Naive thymus-derived CD8-positive, alpha-beta T cell (primary cell): ENCODE results near the gene TBC1D25. TPM values are rescaled to one million over a fixed set of nuclear protein-coding genes. Genes with fewer than 3 reads are reported as not detected.

Source experiments
- ATAC-seq, 2 donors: fragments of 150-1000 bp; cut with Tn5 transposase in 1 of 2; sonication (Bioruptor Pico), chemical (Tn5 transposase) in 1 of 2; 1 replicate in 1 of 2; 2 replicates in 1 of 2; pipeline ENCODE4 v1.10.0; 2021; ENCODE audit warnings: mild to moderate bottlenecking in 2 of 2, moderate library complexity in 2 of 2
- POLR2A ChIA-PET: fragments of 350-600 bp; sonication (Branson Sonifier 250); formaldehyde crosslinking; loops from one replicate; lab custom pipeline; 2021; ENCODE audit warnings: antibody characterized with exemption; lab: Charles Lee
- DNase-seq, 10 donors: peaks; one replicate each; pipeline versions ENCODE4 v3.0.0 to v3.0.0-alpha.2; 2020 to 2022
- H3K27ac Mint-ChIP-seq, 10 donors: one replicate each; pipeline ENCODE4 v1.8.0; 2020 to 2022; ENCODE audit warnings: mild to moderate bottlenecking in 10 of 10, mixed read lengths in 10 of 10, moderate library complexity in 4 of 10, inconsistent platforms in 1 of 10
- H3K27me3 Mint-ChIP-seq, 5 donors: one replicate each; pipeline ENCODE4 v1.8.0; 2021 to 2022; ENCODE audit warnings: mixed read lengths in 5 of 5
- H3K36me3 Mint-ChIP-seq, 3 donors: one replicate each; pipeline ENCODE4 v1.8.0; 2020 to 2022; ENCODE audit warnings: mixed read lengths in 3 of 3, mild to moderate bottlenecking in 2 of 3, inconsistent platforms in 1 of 3
- H3K4me1 Mint-ChIP-seq, 4 donors: one replicate each; pipeline ENCODE4 v1.8.0; 2021 to 2022; ENCODE audit warnings: mixed read lengths in 4 of 4
- H3K4me3 Mint-ChIP-seq, 10 donors: one replicate each; pipeline ENCODE4 v1.8.0; 2020 to 2022; ENCODE audit warnings: mild to moderate bottlenecking in 10 of 10, mixed read lengths in 10 of 10, moderate library complexity in 6 of 10, inconsistent platforms in 1 of 10
- H3K9me3 Mint-ChIP-seq, 9 donors: one replicate each; pipeline ENCODE4 v1.8.0; 2020 to 2022; ENCODE audit warnings: mixed read lengths in 9 of 9, mild to moderate bottlenecking in 3 of 9, inconsistent platforms in 1 of 9, moderate library complexity in 1 of 9
- polyA plus RNA-seq, 3 donors: library from polyadenylated mRNA; unstranded; fragments of 300-500 nt; fragmentation: Illumina TruSeq; gene quantifications; one replicate each; pipeline ENCODE4 v1.2.3, GENCODE V29; 2021
- total RNA-seq, 8 experiments: library from RNA in 2 of 8; stranded (reverse) in 2 of 8; gene quantifications; one replicate each; pipeline ENCODE4 v1.2.3 and lab custom pipeline; 2021 to 2026

Gene TBC1D25
- total and polyA plus RNA-seq, 5 experiments from 2014 or later, result 14.3 to 25.9 (median 19.3) TPM

DNA sequence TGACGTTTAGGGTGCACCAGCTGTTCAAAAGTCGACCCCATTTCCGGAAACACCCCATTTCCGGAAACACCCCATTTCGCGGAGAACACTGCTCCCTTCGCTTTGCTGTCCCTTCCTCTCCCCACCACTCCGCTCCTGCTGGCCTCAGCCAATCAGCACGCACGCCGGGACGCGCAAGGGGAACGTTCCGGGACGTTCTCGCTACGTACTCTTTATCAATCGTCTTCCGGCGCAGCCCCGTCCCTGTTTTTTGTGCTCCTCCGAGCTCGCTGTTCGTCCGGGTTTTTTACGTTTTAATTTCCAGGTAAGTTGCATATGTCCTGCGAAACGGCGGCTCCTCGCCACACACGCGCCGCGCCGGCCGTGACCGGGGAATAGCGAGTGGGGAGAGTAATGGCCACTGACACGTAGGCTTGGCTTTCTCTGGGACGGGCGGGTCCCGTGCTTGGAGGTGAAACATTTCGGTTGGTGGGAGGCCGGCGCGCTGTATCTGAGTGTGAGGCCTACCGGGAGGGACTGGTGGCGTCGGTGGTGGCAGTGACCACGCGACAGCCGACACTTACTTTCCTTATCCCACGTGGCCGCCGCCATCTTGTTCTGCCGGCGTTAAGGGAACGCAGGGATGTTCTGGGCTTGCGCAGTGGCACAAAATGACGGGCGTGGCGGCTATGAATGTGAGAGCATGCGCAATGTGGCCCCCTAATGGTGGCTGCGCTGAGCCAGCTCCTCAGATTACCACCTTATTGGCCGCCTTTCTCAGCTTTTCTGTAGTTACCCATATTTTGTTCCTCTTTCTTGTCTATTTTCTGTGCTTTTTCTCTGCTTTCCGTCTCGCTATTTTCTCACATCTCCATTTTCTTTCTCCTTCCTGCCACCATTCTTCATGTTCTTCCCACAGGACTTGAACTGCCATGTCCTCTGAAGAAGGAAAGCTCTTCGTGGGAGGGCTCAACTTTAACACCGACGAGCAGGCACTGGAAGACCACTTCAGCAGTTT, 35.1 kb downstream of the TBC1D25 start, which contains the start of gene RBM3:
RBM3 (plus strand) TSS at position 215 of the 997 bp plus-strand sequence; CDS start at position 912, 697 bp downstream.
- H3K4me3 Mint-ChIP-seq, result peak within 1 kb of the TSS; percentile 95 to 99 (median 98)
- H3K4me1 Mint-ChIP-seq, result peaks cover 4 to 31% (median 23%) of the 10 kb centered on the region in 4 donors
- DNase-seq, result peak; percentile 80 to 97 (median 92)
- POLR2A ChIA-PET, result interaction anchor here (0.8 to 2.2 kb wide), 24 partner anchors 9 to 492 kb away, joined by 3 to 44 read pairs (median 4); partner anchors contain the start of genes EBP, GRIPAP1, HDAC6 and OTUD5
- H3K36me3 Mint-ChIP-seq, result peaks cover 0 to 41% (median 3%) of the 10 kb centered on the region in 3 donors
- peaks cover 0 to 4% (median 0%) of the 10 kb centered on the region in 9 donors for H3K9me3 Mint-ChIP-seq
- H3K27me3 Mint-ChIP-seq, result no peaks in the 10 kb centered on the region
- peak within 1 kb of the TSS; percentile 98 to 100 (median 100) for H3K27ac Mint-ChIP-seq
- peak; percentile 95 for ATAC-seq

DNA sequence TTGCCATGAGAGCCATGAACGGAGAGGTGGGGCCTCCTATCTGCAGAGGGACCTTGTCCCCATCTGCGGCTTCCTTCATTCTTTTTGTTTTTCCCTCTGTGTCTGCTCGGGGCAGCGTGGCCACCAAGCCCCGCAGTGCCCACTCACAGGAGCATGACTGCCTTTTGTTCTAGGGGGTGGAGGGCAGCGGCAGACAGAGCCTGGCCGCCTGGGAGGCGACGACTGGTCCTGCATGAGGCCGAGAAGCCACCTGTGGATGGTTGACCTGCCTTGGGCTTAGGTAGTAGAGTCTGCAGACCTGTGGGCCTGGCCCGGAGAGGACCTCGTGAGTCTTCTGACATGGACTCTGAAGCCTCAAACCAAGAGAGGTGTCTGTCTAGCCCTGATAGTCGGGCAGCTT, 36.1 kb downstream of the TBC1D25 start:
- no peak for ATAC-seq
- Mint-ChIP-seq H3K27me3 (no peaks in the 10 kb centered on the region), H3K9me3 (peaks cover 0 to 4% (median 0%) of the 10 kb centered on the region in 9 donors), H3K36me3 (peaks cover 0 to 45% (median 3%) of the 10 kb centered on the region in 3 donors), H3K4me1 (peaks cover 7 to 31% (median 24%) of the 10 kb centered on the region in 4 donors), H3K4me3 (peak overlapping the region; percentile 51 to 99 (median 96)), H3K27ac (peak overlapping the region in 9 of 10 donors; percentile 28 to 100 (median 84))
- no peak for DNase-seq
- POLR2A ChIA-PET, result interaction anchor here (1.0 to 1.9 kb wide), 3 partner anchors 8 to 493 kb away, joined by 3 to 8 read pairs (median 6); no protein-coding TSS in a partner anchor

DNA sequence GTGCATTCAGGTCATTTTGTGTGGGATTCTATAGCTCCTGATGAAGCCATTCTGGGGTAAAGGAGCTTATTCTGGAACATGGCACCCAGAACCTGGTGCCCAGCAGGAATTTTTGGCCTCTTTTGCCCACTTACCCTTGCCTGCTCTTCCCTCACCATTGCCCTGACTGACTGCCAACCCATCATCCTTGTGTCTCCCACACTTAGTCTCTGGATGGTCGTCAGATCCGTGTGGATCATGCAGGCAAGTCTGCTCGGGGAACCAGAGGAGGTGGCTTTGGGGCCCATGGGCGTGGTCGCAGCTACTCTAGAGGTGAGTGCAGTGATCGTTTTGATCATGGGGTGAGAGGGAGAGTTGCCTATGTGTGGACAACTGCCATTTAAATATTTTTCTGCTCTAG, 36.6 kb downstream of the TBC1D25 start:
- Mint-ChIP-seq H3K36me3 (peaks cover 0 to 45% (median 3%) of the 10 kb centered on the region in 3 donors), H3K9me3 (peaks cover 0 to 4% (median 0%) of the 10 kb centered on the region in 9 donors), H3K27me3 (no peaks in the 10 kb centered on the region), H3K27ac (peak overlapping the region in 7 of 10 donors; percentile 14 to 100 (median 40)), H3K4me1 (peaks cover 7 to 31% (median 24%) of the 10 kb centered on the region in 4 donors), H3K4me3 (peak overlapping the region in 7 of 10 donors; percentile 26 to 99 (median 72))
- ATAC-seq, result no peak
- no peak for DNase-seq
- POLR2A ChIA-PET, result interaction anchor here (1.0 kb wide), 1 partner anchor 18 kb away, joined by 3 read pairs; no protein-coding TSS in a partner anchor

DNA sequence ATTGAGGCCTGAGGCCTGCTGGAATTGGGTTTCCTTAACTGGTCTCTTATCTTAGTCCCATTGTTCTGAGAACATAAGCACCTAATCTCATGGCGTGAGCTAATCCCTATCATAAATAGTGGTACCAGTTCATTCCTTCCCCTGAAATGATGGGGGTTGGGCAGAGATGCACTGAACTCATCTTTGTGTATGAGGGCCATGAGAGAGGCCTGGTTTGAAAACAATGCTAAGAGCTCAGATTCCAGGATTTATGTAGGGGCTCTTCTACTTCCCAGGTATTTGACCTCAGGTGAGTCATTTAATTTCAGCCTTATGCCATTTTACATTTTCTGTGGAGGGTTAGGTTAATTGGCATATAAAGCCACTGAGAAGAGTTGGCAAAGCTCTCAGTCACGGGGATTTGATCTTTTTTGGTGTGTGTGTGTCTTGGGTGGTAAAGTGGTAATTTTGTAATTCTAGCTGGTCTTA, 39.2 kb downstream of the TBC1D25 start:
- POLR2A ChIA-PET, result interaction anchor here (0.9 to 1.4 kb wide), 2 partner anchors 18 to 39 kb away, joined by 3 read pairs; partner anchors contain the start of gene TBC1D25
- H3K27ac Mint-ChIP-seq, result peak overlapping the region in 7 of 10 donors; percentile 9 to 73 (median 43)
- DNase-seq, result no peak

DNA sequence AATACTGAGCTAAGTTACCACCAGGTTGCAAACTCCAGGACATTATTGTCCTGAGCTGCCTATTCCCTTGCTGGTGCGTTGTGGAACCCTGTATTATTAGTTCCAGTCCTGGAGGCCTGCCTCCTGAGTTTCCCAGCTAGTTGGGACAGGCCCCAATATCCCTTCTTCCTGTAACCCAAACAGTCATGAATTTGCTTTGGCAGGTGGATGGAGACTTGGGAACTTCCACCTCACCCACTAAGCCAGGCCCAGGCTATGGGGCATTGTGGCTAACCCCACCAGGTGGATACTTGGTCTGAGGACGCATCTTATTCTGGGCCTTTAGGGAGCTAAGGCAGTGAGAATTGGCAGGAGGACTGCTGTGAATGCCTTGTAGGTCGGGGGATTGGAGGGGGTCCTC, 39.7 kb downstream of the TBC1D25 start:
- H3K27me3 Mint-ChIP-seq, result no peaks in the 10 kb centered on the region
- POLR2A ChIA-PET, result interaction anchor here (0.9 kb wide), 1 partner anchor 17 kb away, joined by 3 read pairs; no protein-coding TSS in a partner anchor
- H3K4me1 Mint-ChIP-seq, result peaks cover 5 to 25% (median 20%) of the 10 kb centered on the region in 4 donors
- no peak overlapping the region for H3K4me3 Mint-ChIP-seq
- DNase-seq (no peak), ATAC-seq (no peak)
- H3K9me3 Mint-ChIP-seq, result peaks cover 0 to 4% (median 0%) of the 10 kb centered on the region in 9 donors
- peak overlapping the region in 6 of 10 donors; percentile 36 to 69 (median 54) for H3K27ac Mint-ChIP-seq
- H3K36me3 Mint-ChIP-seq, result peaks cover 0 to 45% (median 3%) of the 10 kb centered on the region in 3 donors

More for the DNA sequence above, 39.2 kb downstream of the TBC1D25 start:
- H3K4me1 Mint-ChIP-seq, result peaks cover 7 to 30% (median 25%) of the 10 kb centered on the region in 4 donors
- no peaks in the 10 kb centered on the region for H3K27me3 Mint-ChIP-seq
- ATAC-seq, result no peak
- H3K4me3 Mint-ChIP-seq, result peak overlapping the region in 1 of 10 donors; percentile 28
- peaks cover 0 to 4% (median 0%) of the 10 kb centered on the region in 9 donors for H3K9me3 Mint-ChIP-seq
- H3K36me3 Mint-ChIP-seq, result peaks cover 0 to 45% (median 3%) of the 10 kb centered on the region in 3 donors

DNA sequence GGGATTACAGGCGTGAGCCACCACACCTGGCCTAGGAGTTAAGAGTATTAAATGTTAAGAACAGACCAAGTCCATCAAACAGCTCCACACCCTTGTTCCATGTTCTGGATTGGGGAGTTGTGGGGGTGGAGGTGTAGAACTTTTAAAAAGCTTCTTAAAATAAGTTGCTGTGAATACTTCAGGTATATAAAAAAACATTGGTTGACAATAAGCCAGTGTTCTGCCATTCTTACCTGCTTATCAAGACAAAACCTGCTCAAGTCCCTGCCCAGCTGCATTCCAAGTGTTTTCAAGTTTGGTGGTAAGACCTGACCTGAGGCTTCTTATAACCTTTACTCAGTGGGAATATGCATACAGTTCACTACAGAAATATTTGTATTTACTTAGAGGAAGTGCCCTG, 41.1 kb downstream of the TBC1D25 start:
- no peak overlapping the region for H3K4me3 Mint-ChIP-seq
- no peak for ATAC-seq
- H3K9me3 Mint-ChIP-seq, result no peaks in the 10 kb centered on the region
- H3K27me3 Mint-ChIP-seq, result no peaks in the 10 kb centered on the region
- POLR2A ChIA-PET, result interaction anchor here (0.6 kb wide), 1 partner anchor 519 kb away, joined by 3 read pairs; no protein-coding TSS in a partner anchor
- DNase-seq, result no peak
- H3K4me1 Mint-ChIP-seq, result peaks cover 5 to 19% (median 12%) of the 10 kb centered on the region in 4 donors
- peak overlapping the region in 1 of 10 donors; percentile 32 for H3K27ac Mint-ChIP-seq
- peaks cover 0 to 38% (median 0%) of the 10 kb centered on the region in 3 donors for H3K36me3 Mint-ChIP-seq

DNA sequence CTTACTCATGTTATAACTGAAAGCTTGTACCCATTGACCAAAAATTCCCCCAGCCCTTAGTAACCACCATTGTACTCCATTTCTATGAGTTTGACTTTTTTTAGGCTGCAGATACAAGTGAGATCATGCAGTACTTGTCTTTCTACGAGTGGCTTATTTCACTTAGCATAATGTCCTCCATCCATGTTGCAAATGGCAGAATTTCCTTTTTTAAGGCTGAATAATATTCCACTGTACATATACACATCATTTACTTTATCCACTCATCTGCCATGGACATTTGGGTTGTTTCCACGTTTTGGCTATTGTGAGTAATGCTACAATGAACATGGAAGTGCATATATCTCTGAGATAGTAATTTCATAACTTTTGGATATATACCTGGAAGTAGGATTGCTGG, 45.2 kb downstream of the TBC1D25 start:
- no peaks in the 10 kb centered on the region for H3K9me3 Mint-ChIP-seq
- H3K4me3 Mint-ChIP-seq, result no peak overlapping the region
- H3K27me3 Mint-ChIP-seq, result no peaks in the 10 kb centered on the region
- no peak for ATAC-seq
- POLR2A ChIA-PET, result interaction anchor here (2.3 kb wide), 1 partner anchor 10 kb away, joined by 6 read pairs; the partner anchor contains the start of gene RBM3
- peaks cover 0 to 5% (median 4%) of the 10 kb centered on the region in 4 donors for H3K4me1 Mint-ChIP-seq
- DNase-seq, result no peak
- H3K36me3 Mint-ChIP-seq, result peaks cover 0 to 3% (median 0%) of the 10 kb centered on the region in 3 donors
- H3K27ac Mint-ChIP-seq, result peak overlapping the region in 1 of 10 donors; percentile 61

DNA sequence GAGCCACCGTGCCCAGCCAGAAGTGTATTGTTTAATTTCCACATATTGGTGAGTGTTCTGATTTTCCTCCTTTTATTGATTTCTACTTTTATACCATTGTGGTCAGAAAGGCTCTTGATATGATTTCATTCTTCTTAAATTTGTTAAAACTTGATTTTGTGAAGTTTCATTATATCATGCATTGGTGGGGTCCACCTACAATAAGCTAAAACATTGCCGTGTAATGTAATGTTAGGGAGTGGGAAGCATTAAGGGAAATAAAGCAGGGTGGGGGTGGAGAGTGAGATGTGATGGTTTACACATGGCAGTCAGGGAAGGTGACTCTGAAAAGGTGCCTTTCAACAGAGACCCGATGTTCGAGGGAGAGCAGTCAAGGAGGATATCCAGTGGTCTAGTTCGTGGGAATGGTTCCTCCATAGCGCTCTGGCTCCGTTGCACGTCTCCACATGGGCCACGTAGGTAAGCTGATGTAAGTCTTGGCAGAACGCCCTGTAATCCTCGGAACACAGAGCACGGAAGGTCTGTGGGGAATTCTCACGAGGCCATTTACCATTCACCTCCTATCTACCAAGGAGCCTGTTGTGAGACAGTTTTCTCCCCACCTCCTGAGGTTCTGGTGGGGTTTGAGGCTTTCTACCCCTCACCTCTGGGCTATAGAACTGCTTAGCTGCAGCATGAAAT, 50.1 kb downstream of the TBC1D25 start:
- no peak overlapping the region for H3K27ac Mint-ChIP-seq
- POLR2A ChIA-PET, result interaction anchor here (0.5 kb wide), 1 partner anchor 13 kb away, joined by 3 read pairs; no protein-coding TSS in a partner anchor
- H3K27me3 Mint-ChIP-seq, result no peaks in the 10 kb centered on the region
- H3K4me1 Mint-ChIP-seq, result peaks cover 0 to 2% (median 0%) of the 10 kb centered on the region in 4 donors
- ATAC-seq (no peak), DNase-seq (no peak)
- H3K4me3 Mint-ChIP-seq, result no peak overlapping the region
- no peaks in the 10 kb centered on the region for H3K9me3 Mint-ChIP-seq
- H3K36me3 Mint-ChIP-seq, result no peaks in the 10 kb centered on the region

DNA sequence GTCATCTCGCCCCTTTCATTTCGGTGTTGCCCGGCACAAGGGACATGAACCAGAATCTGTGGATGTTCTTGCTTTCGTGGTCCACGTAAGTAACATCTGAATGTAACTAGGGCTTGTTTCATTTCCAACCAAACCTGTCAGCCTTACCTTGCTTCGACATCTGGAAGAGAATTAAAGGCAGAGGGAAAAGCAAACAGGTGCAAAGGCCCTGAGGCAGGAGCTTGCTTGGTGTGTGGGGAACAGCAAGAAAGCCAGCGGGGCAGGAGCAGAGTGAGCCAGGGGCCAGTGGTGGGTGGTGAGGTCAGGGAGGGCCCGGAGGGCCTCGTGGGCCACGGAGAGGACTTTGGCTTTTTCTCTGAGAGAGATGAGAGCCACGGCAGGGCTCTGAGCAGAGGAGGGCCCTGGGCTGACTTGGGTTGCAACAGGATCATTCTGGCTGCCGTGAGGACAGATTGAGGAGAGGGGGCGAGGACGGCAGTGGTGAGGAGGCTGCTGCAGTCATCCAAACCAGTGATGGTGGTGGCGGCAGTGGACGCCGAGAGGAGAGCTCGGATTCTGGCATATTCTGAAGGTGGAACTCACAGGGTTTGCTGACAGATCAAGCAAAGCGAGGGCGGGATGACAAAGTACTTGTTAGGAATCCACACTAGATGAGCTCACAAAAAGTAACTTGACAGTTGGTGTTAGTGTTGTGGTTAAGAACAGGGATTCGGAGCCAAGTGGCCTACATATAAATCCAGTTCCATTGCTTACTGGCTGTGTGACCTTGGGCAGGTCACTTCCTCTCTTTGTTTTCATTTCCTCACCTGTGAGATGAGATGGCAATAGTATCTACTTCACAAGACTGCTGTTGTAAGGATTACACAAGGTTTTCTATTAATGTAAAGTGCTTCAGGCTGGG, 50.9 kb downstream of the TBC1D25 start:
- ATAC-seq (no peak), DNase-seq (no peak)
- Mint-ChIP-seq H3K27ac (no peak overlapping the region), H3K4me3 (no peak overlapping the region), H3K36me3 (no peaks in the 10 kb centered on the region), H3K27me3 (no peaks in the 10 kb centered on the region), H3K9me3 (no peaks in the 10 kb centered on the region), H3K4me1 (peaks cover 0 to 2% (median 0%) of the 10 kb centered on the region in 4 donors)
- POLR2A ChIA-PET, result no interaction called here

DNA sequence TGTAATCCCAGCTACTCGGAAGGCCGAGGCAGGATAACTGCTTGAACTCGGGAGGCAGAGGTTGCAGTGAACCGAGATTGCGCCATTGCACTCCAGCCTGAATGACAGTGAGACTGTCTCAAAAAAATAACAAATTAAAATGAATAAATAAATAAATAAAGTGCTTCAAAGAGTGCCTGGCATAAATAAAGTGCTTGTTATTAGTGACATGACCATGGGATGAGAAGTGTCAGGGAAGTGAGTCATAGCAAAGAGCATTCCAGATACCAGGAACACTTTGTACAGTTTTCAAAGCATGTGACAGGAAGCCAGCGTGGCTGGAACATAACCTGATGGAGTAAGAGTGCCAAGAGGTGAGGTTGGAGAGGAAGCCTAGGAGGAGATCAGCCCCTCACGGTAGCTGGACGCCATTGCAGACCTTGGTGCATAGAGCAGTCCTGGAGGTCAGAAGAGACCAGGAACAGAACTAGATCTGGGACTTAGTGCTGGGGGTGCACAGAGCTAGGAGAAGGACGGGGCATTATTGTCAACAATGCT, 51.8 kb downstream of the TBC1D25 start:
- Mint-ChIP-seq H3K36me3 (no peaks in the 10 kb centered on the region), H3K9me3 (no peaks in the 10 kb centered on the region), H3K4me1 (peaks cover 0 to 2% (median 0%) of the 10 kb centered on the region in 4 donors), H3K27ac (no peak overlapping the region), H3K27me3 (no peaks in the 10 kb centered on the region), H3K4me3 (no peak overlapping the region)
- POLR2A ChIA-PET, result interaction anchor here (0.5 kb wide), 1 partner anchor 69 kb away, joined by 3 read pairs; no protein-coding TSS in a partner anchor
- ATAC-seq, result no peak
- DNase-seq, result no peak
